Activated CD4-positive, alpha-beta T cell treated with anti-CD3 and anti-CD28 coated beads for 24 hours (primary cell): ENCODE measurements around the gene GOSR2.

Experiments used
- DNase-seq, 2 donors: peaks; one replicate each; pipeline ENCODE4 v3.0.0-alpha.2; 2020; ENCODE audit warnings: low read depth in 2 of 2

Gene GOSR2

DNA sequence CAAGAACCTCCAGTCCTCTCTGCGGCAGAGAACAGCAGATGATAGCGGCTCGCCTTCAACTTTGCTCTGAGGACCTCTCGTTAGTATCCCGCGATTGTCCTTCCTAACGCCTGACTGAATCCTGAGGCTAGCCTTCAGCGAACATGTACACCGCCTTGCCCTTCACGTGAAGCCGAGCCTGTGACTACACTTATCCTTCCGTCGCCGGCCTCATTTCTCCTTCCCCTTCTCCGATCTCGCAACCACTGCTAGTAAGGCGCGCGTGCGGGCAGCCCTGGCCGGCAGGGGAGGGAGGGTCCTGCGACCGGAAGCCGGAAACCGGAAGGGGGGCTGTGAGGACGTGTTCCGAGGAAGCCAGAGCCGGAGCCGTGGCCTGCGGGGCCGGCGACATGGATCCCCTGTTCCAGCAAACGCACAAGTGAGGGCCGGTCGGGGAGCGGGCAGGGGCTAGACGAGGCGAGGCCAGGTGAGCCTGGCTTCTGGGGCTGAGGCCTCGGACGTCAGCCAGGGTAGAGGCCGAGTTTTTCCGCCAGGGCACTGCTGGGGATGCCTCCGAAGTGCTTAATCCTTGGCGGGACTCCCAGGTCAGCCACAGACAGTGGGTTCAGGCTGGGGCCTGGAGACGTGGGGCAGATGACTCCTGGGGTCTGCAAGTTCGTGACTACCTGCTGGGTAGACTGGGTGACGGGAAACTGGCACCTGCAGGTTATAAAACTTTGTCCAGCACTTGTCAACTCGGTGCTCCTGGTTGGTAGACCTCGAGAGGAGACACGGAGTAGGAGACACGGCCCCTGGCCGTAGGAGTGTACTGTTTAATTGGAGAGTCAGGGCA, at the start of gene GOSR2:
Gene GOSR2, plus strand, starts transcription at position 357 of the 832 bp plus-strand sequence. Its CDS starts 33 bp downstream, at position 390.
- DNase-seq = peak; percentile 78 to 82

DNA sequence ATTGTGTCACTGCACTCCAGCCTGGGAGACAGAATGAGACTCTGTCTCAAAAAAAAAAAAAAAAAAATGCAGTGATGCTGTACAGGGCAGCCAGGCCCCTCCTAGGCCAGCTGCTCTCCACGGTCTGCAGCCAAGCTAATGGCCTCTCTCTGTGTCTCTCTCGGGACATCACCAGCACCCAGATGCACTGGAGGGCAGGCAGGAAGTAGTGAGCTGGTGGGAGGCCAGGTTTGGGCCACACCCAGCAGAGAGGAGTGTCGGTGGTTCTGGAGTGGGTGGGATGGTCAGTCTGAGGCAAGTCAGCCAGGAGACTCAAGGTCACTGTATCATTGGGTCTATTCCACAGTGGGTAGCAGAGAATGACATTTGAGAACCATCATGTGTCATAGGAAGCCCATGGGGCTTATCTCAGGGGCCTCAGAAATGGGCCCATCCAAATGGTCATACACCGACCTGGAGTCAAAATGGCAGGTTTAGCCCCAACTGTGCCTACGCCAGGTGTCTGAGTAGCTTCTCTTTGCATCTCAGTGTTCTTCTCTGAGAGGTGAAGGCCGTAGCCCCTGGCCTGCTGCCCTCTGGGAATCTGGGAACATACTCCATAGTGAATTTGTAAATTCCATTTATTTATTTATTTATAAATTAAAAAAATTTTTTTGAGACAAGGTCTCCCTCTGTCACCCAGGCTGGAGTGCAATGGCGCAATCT, 48.9 kb upstream of the GOSR2 start:
- no peak for DNase-seq

DNA sequence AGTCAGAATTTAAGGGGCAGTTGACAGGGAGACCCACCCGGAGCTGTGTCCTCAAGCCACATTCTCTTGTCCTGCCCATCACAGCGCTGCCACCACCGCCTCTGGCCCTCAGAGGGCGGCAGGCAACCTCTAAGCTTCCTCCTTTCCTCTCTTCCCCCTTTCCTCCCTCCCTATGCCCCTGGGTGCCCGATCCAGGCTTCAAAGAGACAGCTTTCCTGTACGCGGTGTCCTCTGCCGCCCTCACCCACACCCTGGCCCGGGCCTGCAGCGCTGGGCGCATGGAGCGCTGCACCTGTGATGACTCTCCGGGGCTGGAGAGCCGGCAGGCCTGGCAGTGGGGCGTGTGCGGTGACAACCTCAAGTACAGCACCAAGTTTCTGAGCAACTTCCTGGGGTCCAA, 48.1 kb upstream of the GOSR2 start:
- no peak for DNase-seq

DNA sequence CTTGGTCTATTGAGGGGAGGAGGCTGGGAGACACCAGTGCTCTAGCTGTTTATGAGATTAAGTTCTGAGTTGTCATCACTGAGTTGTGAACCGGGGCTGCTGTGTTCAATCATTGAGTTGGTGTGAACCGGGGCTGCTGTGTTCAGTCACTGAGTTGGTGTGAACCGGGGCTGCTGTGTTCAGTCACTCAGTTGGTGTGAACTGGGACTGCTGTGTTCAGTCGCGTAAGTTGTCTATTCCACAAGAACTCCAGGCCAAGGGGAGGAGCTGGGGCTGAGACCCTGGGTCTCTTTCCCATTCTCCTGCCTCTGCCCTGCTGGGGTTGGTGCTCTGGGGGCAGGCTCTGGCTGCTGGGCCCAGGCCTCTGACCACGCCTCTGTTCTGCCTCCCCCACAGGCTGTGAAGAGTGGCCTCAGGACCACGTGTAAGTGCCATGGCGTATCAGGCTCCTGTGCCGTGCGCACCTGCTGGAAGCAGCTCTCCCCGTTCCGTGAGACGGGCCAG, 47.1 kb upstream of the GOSR2 start:
- no peak for DNase-seq

DNA sequence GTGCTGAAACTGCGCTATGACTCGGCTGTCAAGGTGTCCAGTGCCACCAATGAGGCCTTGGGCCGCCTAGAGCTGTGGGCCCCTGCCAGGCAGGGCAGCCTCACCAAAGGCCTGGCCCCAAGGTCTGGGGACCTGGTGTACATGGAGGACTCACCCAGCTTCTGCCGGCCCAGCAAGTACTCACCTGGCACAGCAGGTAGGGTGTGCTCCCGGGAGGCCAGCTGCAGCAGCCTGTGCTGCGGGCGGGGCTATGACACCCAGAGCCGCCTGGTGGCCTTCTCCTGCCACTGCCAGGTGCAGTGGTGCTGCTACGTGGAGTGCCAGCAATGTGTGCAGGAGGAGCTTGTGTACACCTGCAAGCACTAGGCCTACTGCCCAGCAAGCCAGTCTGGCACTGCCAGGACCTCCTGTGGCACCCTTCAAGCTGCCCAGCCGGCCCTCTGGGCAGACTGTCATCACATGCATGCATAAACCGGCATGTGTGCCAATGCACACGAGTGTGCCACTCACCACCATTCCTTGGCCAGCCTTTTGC, 46.5 kb upstream of the GOSR2 start:
- DNase-seq = no peak

DNA sequence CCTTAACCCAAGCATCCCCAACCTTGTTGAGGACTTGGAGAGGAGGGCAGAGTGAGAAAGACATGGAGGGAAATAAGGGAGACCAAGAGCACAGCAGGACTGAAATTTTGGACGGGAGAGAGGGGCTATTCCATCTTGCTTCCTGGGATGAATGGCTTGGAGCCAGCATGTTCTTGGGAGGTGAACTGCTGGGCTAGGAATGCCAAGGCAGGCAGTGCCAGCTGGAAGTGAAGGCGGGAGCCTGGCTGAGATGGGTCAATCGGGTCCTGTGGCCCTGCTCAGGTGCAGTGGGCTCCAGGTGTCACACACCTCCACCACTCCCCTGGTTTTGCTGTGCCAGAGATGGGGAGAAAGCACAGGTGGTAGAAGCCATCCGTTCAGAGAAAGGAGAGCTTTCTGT, 46.0 kb upstream of the GOSR2 start:
- DNase-seq = no peak

DNA sequence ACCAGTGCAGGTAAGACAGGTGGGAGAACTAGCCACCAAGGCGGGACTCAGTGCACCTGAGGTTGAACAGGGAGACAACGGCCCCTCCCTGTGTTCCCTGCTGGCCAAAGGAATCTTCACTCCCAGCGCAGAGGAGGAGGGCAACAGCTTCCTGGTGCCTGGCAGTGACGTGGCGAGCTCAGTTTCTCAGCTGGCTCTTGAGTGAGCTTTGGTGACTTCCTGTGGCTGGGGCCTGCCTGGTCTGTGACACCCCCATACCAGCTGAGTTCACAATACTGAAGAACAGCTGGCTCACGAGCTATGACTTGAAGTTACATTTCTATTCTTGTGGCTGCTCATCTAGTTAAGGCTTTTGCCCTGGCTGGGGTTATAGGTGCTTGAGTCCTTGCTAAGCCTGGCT, 45.5 kb upstream of the GOSR2 start:
- DNase-seq = no peak

DNA sequence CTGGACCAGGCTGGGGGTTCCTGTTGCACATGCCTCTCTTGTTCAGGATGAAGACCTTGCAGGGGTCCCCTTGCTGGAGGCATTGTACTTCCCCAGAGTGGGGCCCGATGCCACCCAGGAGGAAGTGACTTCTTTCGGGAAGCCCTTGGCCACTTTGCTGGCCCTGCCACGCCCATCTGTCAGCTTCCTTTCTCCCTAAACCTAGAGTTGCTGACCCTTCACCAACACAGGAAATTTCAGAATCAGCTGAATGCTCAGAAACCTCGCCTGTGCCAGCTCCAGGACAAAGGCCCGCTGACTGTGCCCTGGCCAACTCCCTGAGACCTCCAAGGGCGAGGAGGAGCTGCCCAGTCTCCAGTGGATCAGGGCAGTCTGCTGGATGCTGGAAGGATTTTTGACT, 44.9 kb upstream of the GOSR2 start:
- no peak for DNase-seq

DNA sequence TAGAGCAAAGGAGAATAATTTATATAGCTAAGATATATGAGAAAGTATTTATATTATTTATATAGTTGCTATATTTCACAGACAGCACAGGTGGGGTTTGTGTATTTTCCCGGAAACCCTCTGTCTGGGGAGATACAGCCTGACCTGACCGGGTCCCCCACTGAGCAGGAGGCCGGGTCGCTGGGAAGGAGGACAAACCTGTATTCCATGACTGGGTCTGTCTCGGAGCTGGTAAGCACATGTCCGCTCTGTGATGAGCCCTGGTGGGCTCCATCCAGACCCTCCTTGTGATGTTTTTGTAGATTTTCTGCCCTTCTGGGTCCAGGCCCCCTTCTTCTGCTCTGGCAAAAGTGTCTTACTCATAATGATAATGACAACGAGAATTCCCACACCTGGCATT, 43.9 kb upstream of the GOSR2 start:
- no peak for DNase-seq

DNA sequence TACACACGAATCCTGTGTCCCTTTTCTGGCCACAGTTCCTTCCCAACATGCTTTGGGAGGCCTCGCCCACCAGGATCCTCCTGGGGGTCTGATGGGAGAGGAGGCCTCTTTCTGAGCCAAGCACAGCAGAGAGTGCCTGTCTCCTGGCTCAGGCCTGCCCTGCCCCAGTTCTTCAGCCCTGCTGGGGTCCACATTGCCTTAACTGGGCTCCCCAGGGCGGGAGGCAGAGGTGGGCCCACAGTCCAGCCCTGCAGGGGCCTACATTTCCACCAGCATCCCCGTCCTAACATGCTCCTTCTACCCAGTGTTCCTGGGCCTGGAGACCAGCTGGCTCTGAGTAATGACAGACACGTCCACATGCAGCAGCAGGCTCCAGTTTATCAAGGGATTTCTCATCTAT, 41.9 kb upstream of the GOSR2 start:
- no peak for DNase-seq

DNA sequence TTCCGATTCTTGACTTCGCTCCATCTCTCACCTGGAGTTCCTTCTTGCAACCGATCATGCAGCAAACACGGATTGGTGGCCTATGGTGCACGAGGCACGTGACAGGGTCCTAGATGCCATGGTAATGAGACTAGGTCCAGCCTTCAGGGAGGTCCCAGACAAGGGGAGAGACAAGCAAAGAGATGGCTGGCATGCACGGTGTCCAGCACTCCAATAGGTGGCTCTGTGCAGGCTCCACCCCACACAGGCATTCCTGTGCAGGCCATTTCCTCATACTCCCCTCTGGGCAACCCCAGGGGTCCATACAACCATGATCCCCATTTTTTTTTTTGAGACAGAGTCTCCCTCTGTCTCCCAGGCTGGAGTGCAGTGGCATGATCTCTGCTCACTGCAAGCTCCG, 40.3 kb upstream of the GOSR2 start:
- no peak for DNase-seq

DNA sequence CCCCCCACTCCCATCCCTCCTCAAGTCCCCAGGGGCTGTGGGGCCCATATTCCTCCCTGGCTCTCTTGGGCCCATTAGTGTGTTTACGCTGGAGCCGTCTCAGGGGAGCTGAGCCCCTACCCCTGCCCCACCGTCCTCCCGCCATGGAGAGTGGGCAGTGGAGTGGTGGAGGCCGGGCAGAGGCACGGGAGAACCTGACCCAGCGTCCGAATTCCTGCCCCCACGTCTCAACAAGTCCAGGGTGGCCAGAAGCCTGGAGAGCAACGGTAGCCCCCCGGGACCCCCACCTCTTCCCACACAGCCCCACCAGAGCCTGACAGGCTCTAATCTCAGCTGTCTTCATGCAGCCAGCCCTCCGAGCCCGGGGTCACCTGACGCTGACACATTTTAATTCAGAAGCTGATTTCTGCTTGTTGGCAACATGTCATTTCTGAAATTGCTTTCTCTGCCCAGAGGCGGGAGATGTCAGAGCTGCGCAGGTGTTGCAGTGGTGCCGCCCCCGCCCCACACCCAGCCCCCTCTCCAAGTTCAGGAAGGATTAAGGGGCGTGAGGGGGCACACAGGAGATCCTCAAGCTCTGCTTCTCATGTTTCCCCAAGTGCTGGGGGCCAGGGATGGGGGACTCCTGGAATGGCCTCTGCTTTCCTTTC, 39.0 kb upstream of the GOSR2 start:
- no peak for DNase-seq

DNA sequence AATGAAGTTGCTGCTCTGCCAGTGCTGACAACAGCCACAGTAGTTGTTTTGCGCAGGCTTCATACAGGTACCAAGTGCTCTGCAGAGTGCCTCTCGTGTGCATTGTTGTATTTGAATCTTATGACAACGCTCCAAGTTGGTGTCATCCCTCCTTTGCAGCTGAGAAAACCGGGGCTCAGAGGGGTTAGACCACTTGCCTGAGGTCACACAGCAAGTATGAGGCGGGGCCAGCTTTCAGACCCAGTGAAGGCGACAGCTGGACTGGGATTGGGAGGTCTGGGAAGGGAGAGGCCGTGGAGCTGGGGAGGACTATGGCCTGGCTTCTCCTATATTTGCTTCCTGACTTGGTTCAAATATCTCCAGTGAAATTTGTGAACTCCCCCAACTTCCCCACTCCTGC, 38.4 kb upstream of the GOSR2 start:
- DNase-seq = no peak

DNA sequence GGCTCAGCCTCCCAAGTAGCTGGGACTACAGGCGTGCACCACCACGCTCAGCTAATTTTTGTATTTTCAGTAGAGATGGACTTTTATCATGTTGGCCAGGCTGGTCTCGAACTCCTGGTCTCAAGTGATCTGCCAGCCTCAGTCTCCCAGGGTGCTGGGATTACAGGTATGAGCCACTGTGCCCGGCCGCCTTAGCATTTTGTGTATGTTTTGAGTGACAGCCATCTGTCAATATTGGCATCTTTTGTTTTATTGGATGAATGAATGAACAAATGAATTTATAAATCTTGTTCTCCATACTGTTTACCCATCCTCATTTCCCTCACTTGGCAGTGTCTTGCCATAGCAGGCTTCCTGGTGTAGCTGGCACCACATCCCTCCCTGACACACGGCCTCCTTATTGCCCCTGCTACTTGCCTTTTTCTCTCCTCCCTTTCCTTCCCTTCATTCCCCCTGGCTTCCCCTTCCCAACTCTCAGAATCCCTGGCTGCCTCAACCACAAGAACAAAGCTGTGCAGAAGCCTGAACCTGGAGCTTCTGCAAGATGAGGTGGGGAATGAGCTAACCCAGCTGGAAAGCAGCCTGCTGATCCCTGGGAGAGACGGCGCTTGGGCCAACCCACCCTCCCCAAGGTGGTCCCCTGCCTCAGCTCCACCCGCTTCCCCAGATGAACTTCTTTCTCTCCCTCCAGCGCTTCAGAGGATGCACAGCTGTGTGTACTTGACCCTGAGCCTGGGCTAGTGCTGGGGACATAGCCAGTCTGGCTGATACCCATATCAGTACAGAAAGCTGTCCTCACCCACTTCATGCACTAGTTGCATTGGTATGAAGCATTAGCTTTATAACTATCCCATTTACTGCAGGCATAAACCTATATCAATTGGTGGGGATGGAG, 37.3 kb upstream of the GOSR2 start:
- DNase-seq = no peak

DNA sequence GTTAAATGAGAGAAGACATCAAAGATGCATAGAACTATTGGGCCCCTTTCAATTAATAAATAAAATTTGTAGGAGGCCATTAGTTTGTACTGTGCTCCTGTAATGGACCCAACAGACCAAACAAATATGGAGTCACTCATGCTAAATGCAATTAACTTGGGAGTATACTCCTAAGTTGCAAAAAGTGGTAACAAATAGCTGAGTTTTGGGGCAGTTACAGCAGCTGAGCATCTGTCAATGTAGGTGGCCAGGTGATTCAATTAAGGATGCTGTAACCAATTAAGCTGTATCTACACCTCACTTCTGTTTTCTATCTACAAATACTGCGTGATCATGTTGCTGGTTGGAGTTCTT, 36.7 kb upstream of the GOSR2 start:
- DNase-seq = no peak

DNA sequence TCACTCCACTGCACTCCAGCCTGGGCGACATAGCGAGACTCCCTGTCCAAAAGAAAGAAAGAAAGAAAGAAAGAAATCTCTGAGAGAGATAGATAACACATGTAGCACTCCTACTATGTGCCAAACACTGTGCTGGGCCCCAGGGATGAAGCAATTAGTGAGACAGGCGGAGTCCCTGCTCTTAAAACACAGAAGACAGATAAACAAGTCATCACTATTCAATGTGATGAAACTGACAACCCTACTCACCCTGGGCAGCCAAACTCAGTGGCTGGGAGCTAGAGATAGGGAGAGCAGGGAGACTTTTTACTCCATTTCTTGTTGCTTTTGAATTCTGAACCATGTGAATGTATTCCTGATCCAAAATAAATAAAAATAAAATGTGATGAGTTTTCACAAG, 35.2 kb upstream of the GOSR2 start:
- no peak for DNase-seq

DNA sequence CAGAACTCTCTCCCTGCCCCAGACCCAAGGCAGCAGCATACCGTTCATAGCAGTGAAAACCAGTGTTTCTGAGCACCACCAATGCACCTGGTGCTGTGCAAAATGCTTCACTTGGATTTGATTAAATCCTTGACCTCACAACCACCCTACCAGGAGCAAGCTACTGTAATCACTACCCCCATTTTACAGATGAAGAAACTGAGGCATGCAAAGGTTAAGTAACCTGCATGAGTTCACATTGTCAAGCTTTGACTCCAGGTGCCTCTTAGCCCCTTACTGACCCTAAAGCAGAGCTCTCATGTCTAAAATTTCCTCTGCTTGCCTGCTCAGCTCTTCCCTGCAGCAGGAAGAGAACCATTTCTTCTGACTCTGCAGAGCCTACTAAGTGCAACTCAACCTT, 34.2 kb upstream of the GOSR2 start:
- DNase-seq = no peak

DNA sequence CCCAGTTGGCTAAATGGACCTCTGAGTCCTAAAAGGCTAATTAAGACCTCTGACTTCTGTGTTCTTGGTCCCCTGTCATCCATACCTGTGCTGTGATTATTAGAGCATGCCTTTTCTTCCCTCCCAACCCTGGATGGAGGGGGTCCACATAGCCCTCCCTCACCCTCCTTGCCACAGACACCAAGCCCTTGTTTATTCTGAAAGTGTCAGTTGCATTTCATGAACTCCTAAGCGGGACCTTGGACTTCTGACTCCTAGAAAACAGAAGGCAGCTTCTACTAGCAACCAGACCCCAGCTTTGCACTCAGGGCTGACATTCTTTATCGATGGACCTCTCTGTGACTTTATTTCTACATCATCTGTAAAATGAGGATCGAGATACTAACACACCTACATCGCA, 33.4 kb upstream of the GOSR2 start:
- no peak for DNase-seq

DNA sequence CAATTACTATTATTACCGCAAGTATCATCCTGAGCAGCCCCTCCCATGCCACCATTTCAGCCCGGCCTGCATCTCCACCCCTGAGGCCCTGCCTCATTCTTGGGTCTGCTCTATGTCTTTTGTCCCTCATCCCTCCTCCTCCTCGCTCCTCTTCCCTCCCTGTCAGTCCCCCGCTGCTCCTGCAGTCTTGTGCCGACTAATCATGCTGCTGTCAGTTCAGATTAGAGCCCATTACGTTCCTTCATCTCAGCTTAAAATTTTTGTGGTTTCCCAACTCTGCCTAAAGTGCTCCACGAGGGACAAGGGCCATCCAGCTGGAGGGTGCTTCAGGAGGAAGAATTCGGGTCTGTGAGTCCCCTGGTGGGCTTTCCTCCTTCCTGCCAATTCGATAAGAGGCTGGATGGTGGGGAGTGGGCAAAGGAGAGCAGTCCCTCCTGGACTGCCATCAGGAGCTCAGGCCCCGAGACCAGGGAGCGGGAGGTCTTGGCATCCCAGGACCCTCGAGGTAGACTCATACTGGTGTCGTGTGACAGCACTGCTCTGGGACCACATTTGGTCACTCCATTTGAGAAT, 32.9 kb upstream of the GOSR2 start:
- no peak for DNase-seq

DNA sequence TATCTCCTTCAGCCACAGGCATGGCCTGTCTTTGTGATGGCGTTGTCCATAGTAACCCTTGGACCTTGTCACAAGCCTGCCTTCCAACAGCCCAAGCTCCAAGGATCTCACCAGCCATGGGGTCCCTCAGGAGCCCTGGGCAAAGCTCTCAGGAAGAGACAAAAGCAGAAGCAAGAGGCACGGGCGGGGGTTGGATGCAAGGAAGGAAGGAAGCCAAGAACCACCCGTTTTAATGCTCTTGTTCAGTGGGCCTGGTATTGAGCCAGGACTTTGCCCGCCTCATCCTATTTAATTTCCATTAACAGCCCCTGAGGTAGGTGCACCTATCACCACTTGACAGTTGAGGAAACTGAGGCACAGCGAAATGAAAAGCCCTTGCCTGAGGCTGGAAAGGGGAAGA, 32.3 kb upstream of the GOSR2 start:
- no peak for DNase-seq

DNA sequence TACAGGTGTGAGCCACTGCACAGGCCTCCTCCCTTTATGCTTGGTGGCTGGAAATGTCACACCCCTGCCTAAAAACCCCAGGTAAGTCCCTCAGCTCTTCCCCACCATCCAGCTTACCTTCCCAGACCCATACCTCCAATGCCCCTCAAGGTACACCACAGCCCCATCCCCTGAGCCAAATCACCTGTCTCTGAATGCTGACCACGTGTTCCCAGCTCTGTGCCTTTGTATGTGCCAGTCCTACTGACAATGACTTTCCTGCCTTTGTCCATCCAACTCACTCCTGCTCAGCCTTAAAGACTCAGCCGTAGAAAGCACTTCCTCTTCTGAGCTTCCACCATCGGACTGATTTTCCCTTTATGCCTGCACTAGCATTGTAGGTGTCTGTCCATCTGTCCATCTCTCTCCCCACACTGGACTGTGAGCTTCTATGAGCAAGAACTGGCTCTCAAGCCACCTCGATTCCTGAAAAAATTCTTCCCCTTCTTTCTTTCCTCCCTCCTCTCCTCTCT, 30.7 kb upstream of the GOSR2 start:
- no peak for DNase-seq
